Ishikawa (cell line): ENCODE results near the gene KCNH2.

Experiments used
- CEBPB ChIP-seq: IDR thresholded peaks from 2 replicates; pipeline ENCODE4 v1.6.1; 2012
- CREB1 ChIP-seq: IDR thresholded peaks from 2 replicates; pipeline ENCODE4 v1.6.1; 2012; ENCODE audit warnings: low read depth
- EGR1 ChIP-seq: IDR thresholded peaks from 2 replicates; pipeline ENCODE4 v1.6.1; 2012
- EP300 ChIP-seq: IDR thresholded peaks from 2 replicates; pipeline ENCODE4 v1.6.1; 2012; ENCODE audit warnings: borderline replicate concordance
- FOXM1 ChIP-seq: IDR thresholded peaks from 2 replicates; pipeline ENCODE4 v1.6.1; 2012; ENCODE audit warnings: low read depth, borderline replicate concordance
- MAX ChIP-seq: IDR thresholded peaks from 2 replicates; pipeline ENCODE4 v1.6.1; 2012
- NFIC ChIP-seq: IDR thresholded peaks from 2 replicates; pipeline ENCODE4 v1.6.1; 2012
- RAD21 ChIP-seq: IDR thresholded peaks from 2 replicates; pipeline ENCODE4 v1.6.1; 2012; ENCODE audit warnings: low read depth
- REST ChIP-seq: IDR thresholded peaks from 2 replicates; pipeline ENCODE4 v1.6.1; 2012; ENCODE audit warnings: low read depth, mild to moderate bottlenecking
- TAF1 ChIP-seq: IDR thresholded peaks from 2 replicates; pipeline ENCODE4 v1.6.1; 2012; ENCODE audit warnings: low read depth, mild to moderate bottlenecking
- TCF12 ChIP-seq: IDR thresholded peaks from 2 replicates; pipeline ENCODE4 v1.6.1; 2012; ENCODE audit warnings: low read depth
- TEAD4 ChIP-seq: IDR thresholded peaks from 2 replicates; pipeline ENCODE4 v1.6.1; 2012
- YY1 ChIP-seq: IDR thresholded peaks from 2 replicates; pipeline ENCODE4 v1.6.1; 2012; ENCODE audit warnings: low read depth
- ZBTB7A ChIP-seq: IDR thresholded peaks from 2 replicates; pipeline ENCODE4 v1.6.1; 2012; ENCODE audit warnings: low read depth
- TF ChIP-seq, protein P1 (sequence below): IDR thresholded peaks from 2 replicates; pipeline ENCODE4 v1.6.1; 2012

Gene KCNH2

GRCh38 chr7:151017953-151018420 is 39.9 kb upstream of the KCNH2 start:
- TF ChIP-seq EP300 (no peak), RAD21 (peak; percentile 59), CREB1 (no peak), FOXM1 (no peak), CEBPB (no peak), ZBTB7A (0 out of 2 replicates have a peak, but pooled peaks have one; percentile 53)

- no peak for TF ChIP-seq CREB1
- no peak for TF ChIP-seq RAD21
- TF ChIP-seq FOXM1 = no peak
- no peak for TF ChIP-seq REST
- TF ChIP-seq YY1 = no peak
- no peak for TF ChIP-seq ZBTB7A
- TF ChIP-seq EGR1 = no peak
- TF ChIP-seq TEAD4 = no peak
- TF ChIP-seq CEBPB = no peak
- no peak for TF ChIP-seq TAF1
- TF ChIP-seq, protein P1, sequence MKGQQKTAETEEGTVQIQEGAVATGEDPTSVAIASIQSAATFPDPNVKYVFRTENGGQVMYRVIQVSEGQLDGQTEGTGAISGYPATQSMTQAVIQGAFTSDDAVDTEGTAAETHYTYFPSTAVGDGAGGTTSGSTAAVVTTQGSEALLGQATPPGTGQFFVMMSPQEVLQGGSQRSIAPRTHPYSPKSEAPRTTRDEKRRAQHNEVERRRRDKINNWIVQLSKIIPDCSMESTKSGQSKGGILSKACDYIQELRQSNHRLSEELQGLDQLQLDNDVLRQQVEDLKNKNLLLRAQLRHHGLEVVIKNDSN = no peak
- no peak for TF ChIP-seq MAX
- no peak for TF ChIP-seq TCF12
- no peak for TF ChIP-seq EP300
- TF ChIP-seq NFIC = no peak
These were observed 39.3 kb upstream of the KCNH2 start for GRCh38 chr7:151017370-151017952.

DNA sequence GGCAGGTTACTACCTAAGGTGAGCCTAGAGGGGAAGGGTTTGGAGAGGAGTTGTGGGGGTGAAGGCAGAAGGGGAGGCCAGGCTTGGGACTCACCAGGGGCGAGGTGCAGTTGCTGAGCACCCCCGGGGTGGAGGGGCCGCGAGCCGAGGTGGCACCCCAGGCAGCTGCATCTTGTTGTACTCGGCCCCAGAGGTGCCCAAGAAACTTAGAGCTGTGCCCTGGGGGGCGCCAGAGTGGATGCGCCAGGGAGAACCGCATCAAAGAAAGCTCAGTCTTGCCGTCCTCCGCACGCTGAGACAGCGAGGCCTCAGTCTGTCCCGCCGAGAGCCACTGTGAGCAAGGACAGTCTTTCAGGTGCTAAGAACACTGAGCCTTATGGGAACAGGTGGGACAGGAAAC is 38.8 kb upstream of the KCNH2 start:
- TF ChIP-seq YY1 (no peak), CREB1 (no peak), CEBPB (no peak), MAX (no peak), EGR1 (no peak), FOXM1 (no peak), TEAD4 (no peak), NFIC (no peak), REST (no peak), TCF12 (no peak), TAF1 (no peak), EP300 (no peak), ZBTB7A (no peak), RAD21 (no peak)
- TF ChIP-seq, protein P1 = no peak

DNA sequence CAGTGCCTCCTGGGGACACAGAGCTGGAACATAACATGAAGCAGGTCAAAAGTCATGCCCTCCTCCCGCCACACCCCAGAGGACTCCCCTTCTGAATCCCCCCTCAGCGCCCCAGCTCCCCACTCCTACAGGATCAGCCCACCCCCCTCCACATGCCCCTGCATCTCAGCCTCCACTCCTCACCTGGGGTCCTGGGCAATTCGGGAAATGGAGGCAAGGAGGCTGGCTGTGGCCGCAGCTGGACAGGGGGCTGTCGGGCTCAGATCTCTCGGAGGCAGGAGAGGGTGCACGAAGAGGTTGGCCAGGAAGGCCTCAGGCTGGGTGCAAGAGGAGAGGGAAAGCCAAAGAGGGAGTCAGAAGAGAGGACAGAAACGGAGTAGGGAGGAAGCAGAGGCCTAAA is 38.4 kb upstream of the KCNH2 start:
- no peak for TF ChIP-seq REST
- TF ChIP-seq, protein P1 = no peak
- no peak for TF ChIP-seq NFIC
- TF ChIP-seq MAX = no peak
- no peak for TF ChIP-seq TAF1
- no peak for TF ChIP-seq EGR1
- TF ChIP-seq FOXM1 = no peak
- TF ChIP-seq CREB1 = no peak
- no peak for TF ChIP-seq TEAD4
- TF ChIP-seq CEBPB = no peak
- TF ChIP-seq EP300 = no peak
